ENCODE data around the gene WFDC8. TPM values are rescaled to one million over a fixed set of nuclear protein-coding genes. Genes with fewer than 3 reads are reported as not detected.
"Not testable (repeated sequence)": the region's sequence is repeated elsewhere in the genome, so short reads cannot be mapped to it uniquely, and the experiment has no call there.

WFDC8 gene
- polyA plus RNA-seq (ENCODE audit: insufficient read length in 12 of 12): not detected
- long read RNA-seq, donor 1: 0 reads
- long read RNA-seq, donor 2: 0 reads
- long read RNA-seq, donor 3: 0 reads
- long read RNA-seq, donor 4: 0 reads
- long read RNA-seq, donor 5: 0 reads
- long read RNA-seq, donor 6: 0 reads
- long read RNA-seq, donor 7: 0 reads
- long read RNA-seq, donor 8: 0 reads
- long read RNA-seq, donor 9: 0 reads
- long read RNA-seq, donor 10: 0 reads
- long read RNA-seq, donor 11: 0 reads

DNA sequence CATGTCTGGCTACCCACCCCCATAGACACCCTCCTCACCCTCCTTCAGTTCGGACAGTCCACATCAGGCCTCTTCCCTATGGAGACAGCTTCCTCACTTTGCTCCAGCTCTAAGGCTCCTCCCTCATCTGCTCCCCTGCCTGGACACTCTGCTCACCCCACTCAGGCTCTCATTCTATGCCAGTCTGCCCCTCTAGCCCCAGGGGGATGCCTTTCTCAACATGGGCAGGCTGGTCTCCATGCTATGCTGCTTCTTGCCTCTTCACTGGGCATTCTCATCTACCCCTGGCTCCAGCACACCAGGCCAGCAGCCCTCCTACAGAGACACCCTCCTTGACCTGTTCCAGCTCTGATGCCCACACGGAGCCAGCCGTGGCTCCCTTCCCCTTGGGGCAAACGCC, at the start of gene WFDC8:
Gene WFDC8, minus strand, starts transcription at position 101 of the 400 bp plus-strand sequence. Its CDS starts 37 bp downstream, at position 64.
- DNase-seq: no peak

DNA sequence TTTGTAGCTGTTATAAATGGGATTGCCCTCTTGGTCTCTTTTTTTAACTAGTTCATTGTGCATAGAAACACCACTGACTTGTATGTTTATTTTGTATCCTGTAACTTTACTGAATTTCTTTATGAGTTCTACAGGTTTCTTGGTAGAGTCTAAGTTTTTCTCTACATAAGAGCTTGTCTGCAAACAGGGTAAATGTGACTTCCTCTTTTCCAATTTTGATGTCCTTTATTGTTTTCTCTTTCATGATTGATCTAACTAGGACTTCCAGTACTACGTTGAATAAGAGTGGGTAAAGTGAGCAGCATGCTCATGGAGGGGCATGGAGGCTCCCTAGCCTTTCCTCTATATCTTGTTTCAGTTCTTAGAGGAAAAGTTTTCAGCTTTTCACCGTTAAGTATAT, 47.5 kb upstream of the WFDC8 start:
- no peak for DNase-seq

GRCh38 chr20:45621593-45621992, 42.5 kb upstream of the WFDC8 start:
- DNase-seq: no peak

DNA sequence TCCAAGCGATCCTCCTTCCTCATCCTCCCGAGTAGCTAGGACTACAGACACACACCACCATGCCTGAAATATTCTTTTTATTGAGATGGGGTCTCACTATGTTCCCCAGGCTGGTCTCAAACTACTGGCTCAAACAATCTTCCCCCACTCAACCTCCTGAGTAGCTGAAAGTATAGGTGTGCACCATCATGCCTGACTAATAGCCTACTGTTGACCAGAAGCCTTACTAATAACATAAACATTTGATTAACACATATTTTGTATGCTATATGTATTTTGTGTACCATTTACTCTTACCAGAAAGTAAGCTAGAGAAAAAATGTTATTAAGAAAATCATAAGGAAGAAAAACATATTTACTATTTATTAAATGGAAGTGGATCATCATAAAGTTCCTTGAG, 38.5 kb upstream of the WFDC8 start:
- no peak for DNase-seq

DNA sequence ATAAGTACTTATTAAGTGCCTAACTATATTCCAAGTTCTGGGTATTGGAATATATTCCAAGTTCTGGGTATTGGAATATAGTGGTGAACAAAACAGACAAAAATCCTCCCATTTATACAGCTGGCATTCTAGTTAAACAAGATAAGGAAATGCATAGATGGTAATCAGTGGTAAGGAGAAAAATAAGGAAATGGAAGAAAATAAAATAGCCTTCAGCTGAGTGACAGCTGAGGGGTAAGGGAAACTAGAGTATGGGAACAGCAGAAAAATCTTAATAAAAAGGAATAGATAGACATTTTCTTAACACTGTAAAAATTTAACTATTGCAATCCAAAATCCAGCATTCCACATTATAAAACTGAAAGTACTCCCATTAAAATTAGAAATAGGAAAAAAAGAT, 33.2 kb upstream of the WFDC8 start:
- DNase-seq: no peak

DNA sequence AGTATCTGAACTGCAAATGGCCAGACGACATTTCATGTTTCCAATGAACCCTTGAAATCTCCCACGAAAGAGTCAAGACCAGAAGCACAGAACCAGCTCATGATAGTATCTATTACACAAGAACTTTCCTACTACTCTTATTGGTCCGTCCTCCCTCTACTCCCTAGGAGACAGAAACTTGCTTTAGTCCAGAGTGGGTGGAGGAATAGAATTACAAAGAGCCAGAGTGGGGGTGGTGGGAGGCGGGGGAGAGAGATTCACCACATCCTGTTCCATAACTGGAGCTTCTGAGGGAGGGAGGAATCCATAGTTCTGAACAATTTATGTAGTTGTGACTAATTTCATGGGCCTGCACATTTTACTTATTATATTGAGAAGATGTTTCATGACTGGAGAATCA, 32.0 kb upstream of the WFDC8 start:
- no peak for DNase-seq

DNA sequence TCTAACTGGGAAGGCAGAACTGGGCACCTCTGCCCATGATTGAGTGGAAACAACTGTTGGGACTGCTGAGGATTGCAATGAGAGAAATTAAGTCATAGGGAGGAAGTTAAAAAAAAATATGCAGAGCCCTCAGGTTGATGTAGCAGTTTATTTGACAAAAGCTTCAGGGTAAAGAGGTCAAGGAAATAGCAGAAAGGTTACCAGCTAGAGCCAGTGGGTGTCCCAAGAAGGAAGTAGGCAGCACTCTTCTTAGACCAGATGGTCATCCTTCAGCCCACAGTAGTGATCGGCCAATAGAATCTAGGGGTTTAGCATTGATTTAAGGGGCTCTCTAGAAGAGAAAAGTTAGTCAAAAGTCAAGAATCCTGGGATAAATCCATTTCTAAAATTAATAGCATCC, 28.7 kb upstream of the WFDC8 start:
- DNase-seq: no peak

- DNase-seq: no peak
These were observed 16.2 kb upstream of the WFDC8 start for GRCh38 chr20:45595235-45595634.

DNA sequence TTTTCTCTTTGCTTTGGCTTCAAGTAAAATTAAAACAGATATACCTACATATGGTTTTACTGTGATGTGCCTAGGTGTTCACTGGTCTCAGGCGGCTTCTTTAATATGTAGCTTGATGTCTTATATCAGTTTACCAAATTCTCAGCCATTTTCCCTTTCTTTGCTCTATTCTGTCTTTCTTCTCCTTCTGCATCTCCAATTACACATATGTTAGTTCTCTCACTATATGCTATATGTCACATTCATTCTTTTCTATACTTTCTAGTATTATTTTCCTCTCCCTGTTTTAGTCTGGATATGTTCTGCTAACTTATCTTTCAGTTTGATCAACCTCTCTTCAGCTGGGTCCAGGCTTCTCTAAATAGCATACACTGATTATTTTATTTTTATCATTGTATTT, 14.4 kb upstream of the WFDC8 start:
- no peak for DNase-seq

- no peak for DNase-seq
These were observed 13.6 kb upstream of the WFDC8 start for GRCh38 chr20:45592574-45593189.

DNA sequence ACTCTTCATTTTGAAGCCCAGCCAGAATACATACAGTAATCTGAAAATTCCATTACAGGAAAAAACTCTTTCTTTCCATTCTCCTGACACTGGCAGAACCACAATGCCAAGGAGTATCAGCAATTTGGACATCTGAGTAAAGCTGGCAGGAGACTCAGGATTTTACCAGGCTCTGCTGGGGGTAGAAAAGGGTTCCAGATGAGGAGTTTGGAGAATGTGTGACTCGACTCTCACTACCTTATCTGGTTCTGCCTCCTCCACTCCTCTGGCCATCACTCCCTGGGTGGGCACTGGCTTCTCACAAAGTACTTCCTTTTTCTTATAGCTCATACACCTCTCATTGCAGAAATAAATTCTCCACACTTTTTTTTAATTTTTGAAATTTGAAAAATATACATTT, 10.6 kb upstream of the WFDC8 start:
- no peak for DNase-seq

GRCh38 chr20:45588800-45589199, 9.7 kb upstream of the WFDC8 start:
- DNase-seq: no peak

DNA sequence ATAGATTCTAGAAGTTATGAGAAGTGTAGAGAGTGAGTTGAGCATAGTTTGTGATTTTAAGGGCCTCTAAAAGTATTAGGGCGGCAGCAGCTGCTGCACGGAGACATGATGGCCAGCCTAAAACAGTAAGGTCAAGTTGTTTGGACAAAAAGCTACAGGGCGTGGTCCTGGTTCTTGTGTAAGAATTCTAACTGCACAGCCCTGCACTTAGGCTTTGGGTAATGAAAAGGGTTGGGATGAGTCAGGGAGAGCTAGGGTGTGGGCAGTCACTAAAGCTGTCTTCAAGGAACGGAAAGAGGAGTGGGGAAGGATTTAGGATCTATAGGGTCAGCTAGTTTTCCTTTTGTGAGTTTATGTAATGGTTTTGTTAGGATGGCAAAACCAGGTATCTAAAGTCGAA, 6.9 kb upstream of the WFDC8 start:
- not testable (repeated sequence) for DNase-seq

DNA sequence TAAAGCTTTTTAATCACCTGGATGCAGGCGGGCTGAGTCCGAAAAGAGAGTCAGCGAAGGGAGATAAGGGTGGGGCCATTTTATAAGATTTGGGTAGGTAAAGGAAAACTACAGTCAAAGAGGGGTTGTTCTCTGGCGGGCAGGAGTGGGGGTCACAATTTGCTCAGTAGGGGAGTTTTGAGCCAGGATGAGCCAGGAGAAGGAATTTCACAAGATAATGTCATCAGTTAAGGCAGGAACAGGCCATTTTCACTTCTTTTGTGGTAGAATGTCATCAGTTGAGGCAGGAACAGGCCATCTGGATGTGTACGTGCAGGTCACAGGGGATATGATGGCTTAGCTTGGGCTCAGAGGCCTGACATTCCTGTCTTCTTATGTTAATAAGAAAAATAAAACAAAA, 5.2 kb upstream of the WFDC8 start:
- not testable (repeated sequence) for DNase-seq

DNA sequence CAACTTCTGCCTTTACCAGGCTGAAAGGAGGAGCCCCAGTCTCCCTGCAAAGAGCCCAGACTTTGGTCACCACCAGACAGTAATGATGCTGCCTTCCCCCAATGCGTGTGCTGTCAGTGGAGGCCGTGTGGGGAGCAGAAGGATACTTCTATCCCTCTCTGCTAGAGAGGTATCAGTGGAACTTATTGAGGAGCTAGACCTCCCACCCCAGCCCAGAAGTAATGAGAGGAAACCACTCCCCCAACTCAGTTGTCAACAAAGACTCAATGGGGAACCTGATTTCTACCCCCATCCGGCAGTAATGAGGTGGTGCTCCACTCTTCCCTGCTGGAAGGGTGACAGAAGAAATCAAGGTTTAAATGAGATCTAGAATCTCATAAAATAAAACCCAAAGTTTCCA, 4.4 kb upstream of the WFDC8 start:
- no peak for DNase-seq

- DNase-seq: no peak
These were observed 2.6 kb upstream of the WFDC8 start for GRCh38 chr20:45581702-45582101.

GRCh38 chr20:45578231-45578630, 853 bp downstream of the WFDC8 start:
- DNase-seq: no peak

DNA sequence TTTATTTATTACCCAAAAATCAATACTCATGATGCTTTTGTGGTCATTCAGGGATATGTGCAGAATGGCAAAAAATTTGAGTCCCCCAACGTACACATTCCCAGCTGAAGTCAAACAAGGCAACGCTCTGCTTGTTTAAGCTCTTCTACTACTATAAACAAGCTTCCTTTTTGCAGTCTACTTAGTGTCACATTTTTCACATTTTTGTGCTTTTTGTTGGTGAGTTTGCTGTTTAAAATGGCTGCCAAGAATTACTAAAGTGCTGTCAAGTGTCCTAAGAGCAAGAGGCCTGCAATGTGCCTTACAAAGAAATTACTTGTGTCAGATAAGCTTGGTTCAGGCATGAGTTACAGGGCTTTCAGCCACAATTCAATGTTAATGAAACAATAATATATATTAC, 2.1 kb downstream of the WFDC8 start:
- DNase-seq: no peak

GRCh38 chr20:45575931-45576330, 3.2 kb downstream of the WFDC8 start:
- DNase-seq: no peak

DNA sequence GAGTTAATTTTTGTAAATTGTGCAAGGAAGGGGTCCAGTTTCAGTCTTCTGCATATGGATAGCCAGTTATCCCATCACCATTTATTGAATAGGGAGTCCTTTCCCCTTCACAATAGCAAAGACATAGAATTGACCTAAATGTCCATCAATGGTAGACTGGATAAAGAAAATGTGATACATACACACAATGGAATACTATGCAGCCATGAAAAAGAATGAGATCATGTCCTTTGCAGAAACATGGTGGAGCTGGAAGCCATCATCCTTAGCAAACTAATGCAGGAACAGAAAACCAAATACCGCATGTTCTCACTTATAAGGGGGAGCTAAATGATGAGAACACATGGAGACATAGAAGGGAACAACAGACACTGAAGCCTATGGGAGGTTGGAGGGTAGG, 9.4 kb downstream of the WFDC8 start:
- not testable (repeated sequence) for DNase-seq

- no peak for DNase-seq
These were observed 14.3 kb downstream of the WFDC8 start for GRCh38 chr20:45564760-45565276.

- no peak for DNase-seq
These were observed 23.9 kb downstream of the WFDC8 start for GRCh38 chr20:45555198-45555597.

- no peak for DNase-seq
These were observed 26.6 kb downstream of the WFDC8 start for GRCh38 chr20:45552456-45552855.

DNA sequence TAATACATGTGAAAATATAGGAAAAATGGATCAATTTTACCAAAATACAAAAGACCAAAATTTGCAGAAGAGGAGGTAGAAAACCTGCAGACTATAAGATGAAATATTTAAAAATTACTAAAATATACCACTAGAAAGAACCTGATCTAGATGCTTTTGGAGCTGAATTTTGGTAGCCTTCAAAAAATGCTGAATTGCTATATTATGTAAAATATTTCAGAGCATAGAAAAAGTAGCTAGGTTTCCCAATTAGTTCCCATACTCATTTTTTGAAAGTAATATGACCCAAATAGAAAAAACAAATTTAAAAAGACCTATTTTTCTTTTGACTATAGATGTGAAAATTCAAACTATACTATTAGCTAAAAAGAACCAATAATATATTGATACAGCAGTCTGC, 28.3 kb downstream of the WFDC8 start:
- DNase-seq: no peak
